AG09319 (cell line): ENCODE results near the gene CLEC16A.

ENCODE experiments used
- DNase-seq: peaks from one replicate; pipeline ENCODE4 v3.0.0-alpha.2; 2010; ENCODE audit warnings: low read depth; ENCODE audit errors: extremely low read depth
- TF ChIP-seq, protein P1 (sequence below): IDR thresholded peaks from 2 replicates; pipeline ENCODE4 v1.5.1; 2011; ENCODE audit warnings: low read depth, mild to moderate bottlenecking, inconsistent platforms, low read length, moderate library complexity

CLEC16A gene

DNA sequence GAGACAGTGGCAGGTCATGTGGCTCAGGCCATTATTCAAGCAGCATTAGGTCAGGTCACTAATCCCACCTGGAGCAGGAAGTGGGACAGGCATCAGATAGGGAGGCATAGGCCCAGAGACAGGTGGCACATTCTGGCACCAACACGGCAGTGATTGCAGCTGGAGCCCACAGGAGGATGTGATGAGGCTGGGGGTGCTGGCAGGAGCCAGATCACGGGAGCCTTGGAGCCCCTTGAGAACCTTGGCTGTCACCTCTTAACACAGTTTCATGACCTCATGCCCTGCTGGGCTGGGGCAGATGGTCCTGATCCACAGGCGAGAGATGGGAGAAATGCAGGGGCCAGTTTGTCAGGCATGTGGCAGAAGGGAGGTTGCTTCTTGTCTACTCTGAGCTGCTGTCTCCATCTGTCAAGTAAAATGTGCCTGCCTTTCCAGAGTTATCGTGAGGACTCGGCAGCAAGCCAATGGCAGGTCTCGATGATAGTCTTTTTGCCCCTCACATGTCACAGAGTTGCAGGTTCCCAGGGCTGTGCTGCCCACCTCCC lies 109.6 kb downstream of the CLEC16A start:
- no peak for DNase-seq
- TF ChIP-seq, protein P1, sequence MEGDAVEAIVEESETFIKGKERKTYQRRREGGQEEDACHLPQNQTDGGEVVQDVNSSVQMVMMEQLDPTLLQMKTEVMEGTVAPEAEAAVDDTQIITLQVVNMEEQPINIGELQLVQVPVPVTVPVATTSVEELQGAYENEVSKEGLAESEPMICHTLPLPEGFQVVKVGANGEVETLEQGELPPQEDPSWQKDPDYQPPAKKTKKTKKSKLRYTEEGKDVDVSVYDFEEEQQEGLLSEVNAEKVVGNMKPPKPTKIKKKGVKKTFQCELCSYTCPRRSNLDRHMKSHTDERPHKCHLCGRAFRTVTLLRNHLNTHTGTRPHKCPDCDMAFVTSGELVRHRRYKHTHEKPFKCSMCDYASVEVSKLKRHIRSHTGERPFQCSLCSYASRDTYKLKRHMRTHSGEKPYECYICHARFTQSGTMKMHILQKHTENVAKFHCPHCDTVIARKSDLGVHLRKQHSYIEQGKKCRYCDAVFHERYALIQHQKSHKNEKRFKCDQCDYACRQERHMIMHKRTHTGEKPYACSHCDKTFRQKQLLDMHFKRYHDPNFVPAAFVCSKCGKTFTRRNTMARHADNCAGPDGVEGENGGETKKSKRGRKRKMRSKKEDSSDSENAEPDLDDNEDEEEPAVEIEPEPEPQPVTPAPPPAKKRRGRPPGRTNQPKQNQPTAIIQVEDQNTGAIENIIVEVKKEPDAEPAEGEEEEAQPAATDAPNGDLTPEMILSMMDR = no peak

DNA sequence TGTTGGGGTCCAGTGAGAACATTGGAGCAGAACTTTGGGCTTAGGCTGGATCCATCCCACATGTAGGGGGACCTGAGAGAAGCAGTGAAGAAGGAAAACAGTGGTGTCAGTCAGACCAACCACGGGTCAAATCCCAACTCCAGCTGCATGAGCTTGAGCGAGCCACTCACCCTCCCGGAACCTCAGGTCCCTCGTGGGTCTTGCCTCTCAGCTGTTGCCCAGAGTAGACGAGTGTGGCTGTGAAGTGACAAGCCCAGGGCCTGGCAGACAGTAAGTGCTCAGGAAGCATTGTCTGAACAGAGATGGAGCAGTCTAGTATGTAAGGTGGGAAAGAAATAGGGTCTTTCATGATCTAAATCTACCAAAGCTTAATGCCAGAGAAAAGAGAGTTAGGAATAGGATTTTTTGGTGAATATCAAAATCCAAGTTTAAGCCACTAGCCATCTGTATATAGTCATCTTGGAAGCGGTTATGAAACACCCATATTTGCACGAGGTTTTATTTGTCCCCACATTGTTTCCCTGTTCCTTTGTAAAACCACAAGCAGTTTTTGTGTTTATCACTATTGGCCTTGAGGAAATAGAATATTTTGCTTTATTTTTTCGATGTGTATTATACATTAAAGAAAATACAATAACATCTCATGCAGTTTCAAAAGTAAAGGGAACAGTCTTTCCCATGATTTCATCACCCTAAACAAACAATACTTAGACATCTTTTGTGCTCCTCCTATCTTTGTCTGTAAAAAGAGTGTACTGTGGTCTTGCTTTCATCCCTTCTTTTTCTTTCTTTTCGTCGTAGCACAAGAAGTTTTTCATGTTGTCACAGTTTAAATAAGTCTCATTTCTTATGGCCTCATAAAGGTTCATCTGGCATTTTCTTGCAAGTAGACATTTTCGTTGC lies 112.0 kb downstream of the CLEC16A start:
- DNase-seq = no peak
- TF ChIP-seq, protein P1 = no peak

DNA sequence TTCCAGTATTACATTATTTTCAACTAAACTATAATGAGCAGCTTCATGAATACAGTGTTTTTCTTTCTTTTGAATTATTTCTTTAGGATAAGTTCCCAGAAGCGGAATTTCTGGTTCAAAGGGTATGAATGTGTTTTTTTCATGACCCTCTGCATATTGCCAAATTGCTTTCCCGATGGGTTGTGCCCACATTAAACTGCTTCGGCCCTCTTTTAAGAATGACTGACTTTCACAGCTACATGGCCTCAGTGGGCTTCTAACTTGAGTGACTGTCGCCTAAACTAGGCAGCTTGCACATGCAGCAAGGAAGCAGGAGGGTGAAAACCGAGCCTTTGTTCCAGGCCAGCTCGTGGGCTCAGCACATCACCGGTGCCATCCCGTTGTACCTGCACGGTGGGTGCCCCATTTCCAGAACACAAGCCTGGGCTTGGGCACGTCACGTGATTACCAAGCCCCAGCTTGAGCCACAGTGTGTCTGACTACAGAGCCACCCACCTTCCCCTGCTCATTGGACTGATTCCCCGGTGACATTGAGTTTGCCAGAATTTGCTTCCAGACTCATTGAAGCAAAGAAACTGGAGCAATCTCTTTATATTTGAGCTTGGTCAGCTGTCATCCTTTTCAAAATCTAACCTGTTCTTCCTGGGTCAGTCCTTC lies 112.8 kb downstream of the CLEC16A start:
- TF ChIP-seq, protein P1 = no peak
- DNase-seq = no peak

DNA sequence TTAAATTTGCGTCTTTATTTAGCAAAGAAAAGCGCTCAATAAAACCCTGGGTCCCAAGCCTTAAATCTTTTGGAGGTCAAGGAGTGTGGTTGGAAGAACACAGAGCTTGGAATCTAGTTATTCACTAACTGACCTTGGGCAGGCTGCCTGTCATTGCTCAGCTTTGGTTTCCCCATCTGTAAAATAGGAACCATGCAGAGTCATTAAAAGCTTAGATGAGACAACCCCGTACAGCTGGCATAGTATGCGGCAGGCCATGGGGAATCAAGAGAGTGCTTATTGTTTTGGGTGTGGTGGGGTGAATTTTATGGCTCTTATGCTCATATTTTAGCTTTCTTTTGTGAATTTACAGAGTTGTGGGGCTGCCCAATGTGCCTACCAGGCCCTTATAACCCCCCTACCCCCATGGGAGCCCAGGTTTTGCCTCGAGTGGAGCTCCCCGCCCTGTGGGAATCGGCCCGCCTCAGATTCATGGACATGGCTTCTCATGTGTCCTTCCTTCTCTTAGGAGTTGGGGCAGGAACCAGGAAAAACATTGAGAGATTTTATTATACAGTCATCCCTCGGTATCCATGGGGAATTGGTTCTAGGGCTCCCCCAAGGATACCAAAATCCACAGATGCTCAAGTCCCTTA lies 113.5 kb downstream of the CLEC16A start:
- DNase-seq = no peak
- TF ChIP-seq, protein P1 = no peak

DNA sequence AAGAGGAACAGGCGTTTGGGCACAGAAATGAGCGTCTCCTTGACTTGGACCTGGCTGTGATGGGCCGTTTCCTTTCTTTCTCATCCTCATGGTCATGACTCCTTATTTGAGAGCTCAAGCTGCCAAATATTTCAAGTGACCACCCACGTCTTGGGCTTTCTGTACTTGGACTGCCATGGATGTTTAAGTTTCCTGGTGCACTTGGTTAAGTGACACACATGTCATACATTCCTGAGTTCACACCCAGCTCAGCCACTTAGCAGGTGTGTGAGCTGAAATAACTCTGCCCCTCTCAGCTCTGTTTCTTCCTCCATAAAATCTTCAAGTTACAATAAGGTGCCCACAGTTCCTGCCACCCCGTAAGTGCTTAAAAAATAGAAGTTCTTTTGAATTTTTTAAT lies 114.5 kb downstream of the CLEC16A start:
- TF ChIP-seq, protein P1 = no peak
- DNase-seq = no peak

DNA sequence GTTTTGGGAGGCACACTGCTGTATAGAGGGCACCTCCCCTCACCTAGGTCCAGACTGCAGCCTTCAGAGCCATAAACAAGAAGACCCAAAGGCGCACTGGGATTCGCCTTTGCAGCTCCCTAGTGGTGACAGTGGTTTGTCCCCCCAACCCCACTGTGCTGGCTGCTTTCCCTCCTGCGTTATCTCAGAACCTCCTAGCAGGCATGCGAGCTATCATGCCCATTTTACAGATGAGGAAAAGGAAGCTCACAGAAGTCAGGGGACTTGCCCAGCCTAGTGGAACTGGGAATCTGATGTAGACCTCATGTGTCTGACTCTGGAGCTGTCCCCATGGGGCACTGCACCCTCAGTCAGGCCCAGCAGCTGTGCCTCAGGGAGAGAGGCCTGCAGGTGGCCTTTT lies 115.2 kb downstream of the CLEC16A start:
- DNase-seq = no peak
- TF ChIP-seq, protein P1 = no peak

DNA sequence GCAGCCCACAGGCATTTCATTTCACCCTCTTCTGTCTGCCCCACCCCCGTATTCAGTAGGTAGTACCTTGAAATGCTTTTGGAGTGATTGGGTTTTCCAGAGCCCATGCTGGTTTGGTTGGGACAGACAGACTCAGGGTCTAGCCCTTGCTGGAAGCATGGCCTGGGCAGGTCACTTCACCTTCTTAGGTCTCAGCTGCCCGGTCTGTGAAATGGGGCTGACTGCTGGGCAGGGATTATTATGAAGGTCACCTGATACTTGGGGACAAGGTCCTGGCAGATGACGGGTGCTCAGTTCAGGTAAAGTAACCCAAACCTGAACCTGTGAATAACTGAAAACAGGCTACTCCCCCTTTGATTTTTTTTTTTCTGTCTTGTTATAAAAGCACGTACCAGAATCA lies 116.0 kb downstream of the CLEC16A start:
- no peak for DNase-seq
- TF ChIP-seq, protein P1 = no peak
